Mammary epithelial cell (primary cell): ENCODE data around the gene TRAIP.

Experiments used
- CTCF ChIP-seq, 2 donors: IDR thresholded peaks in 1 of 2; conservative IDR thresholded peaks in 1 of 2; 2 replicates each; pipeline ENCODE4 v1.5.1; 2011 to 2012; ENCODE audit warnings: inconsistent platforms in 2 of 2, low read length in 2 of 2, mild to moderate bottlenecking in 2 of 2, control low read depth in 1 of 2, low read depth in 1 of 2; ENCODE audit not compliant: insufficient read depth in 1 of 2; ENCODE audit errors: extremely low read depth in 1 of 2
- EZH2 ChIP-seq: IDR thresholded peaks from 2 replicates; pipeline ENCODE4 v1.6.1; 2012; ENCODE audit warnings: low read length, inconsistent platforms, borderline replicate concordance

- TF ChIP-seq CTCF (conservative IDR thresholded peaks at IDR 0.05 in 1 of 2, IDR thresholded peaks at IDR 0.05 in 1 of 2; ENCODE audit: extremely low read depth in 1 of 2, insufficient read depth in 1 of 2, low read depth in 1 of 2, low read length in 2 of 2), result no peak
- TF ChIP-seq EZH2, result no peak
These were observed 47.4 kb upstream of the TRAIP start, which contains the start of gene MST1R for GRCh38 chr3:49903451-49904424.
